Neural progenitor cell (in vitro differentiated cells): Measurements from ENCODE around the gene GALNT7.

ENCODE experiments used
- CTCF ChIP-seq: fragments of 200-600 bp; sonication (generic); IDR thresholded peaks from 2 replicates; pipeline ENCODE4 v1.5.1; 2017; ENCODE audit warnings: antibody characterized with exemption, mild to moderate bottlenecking
- EZH2 ChIP-seq: fragments of 200-600 bp; sonication (generic); IDR thresholded peaks from 2 replicates; pipeline ENCODE4 v1.6.1; 2017; ENCODE audit warnings: antibody characterized with exemption, mild to moderate bottlenecking, moderate library complexity

- TF ChIP-seq EZH2 = no peak
- TF ChIP-seq CTCF = no peak
Observed at GRCh38 chr4:173252024-173252935, 83.7 kb downstream of the GALNT7 start.
